IPS-18a (cell line): ENCODE measurements around the gene SF1.

Source experiments
- H3K27ac ChIP-seq: one replicate; pipeline ENCODE4 v1.5.1; 2013; ENCODE audit warnings: low read length
- H3K27me3 ChIP-seq: one replicate; pipeline ENCODE4 v1.6.1; 2013; ENCODE audit warnings: mild to moderate bottlenecking, low read length; ENCODE audit not compliant: control insufficient read depth, insufficient read depth
- H3K36me3 ChIP-seq: one replicate; pipeline ENCODE4 v1.6.1; 2013; ENCODE audit warnings: low read depth, low read length; ENCODE audit not compliant: control insufficient read depth
- H3K4me1 ChIP-seq: one replicate; pipeline ENCODE4 v1.6.1; 2013; ENCODE audit warnings: low read depth, low read length; ENCODE audit not compliant: control insufficient read depth
- H3K4me3 ChIP-seq: one replicate; pipeline ENCODE4 v1.5.1; 2013; ENCODE audit warnings: low read length
- H3K9ac ChIP-seq: one replicate; pipeline ENCODE4 v1.6.1; 2013; ENCODE audit warnings: mild to moderate bottlenecking, low read length, moderate library complexity
- H3K9me3 ChIP-seq: one replicate; pipeline ENCODE4 v1.6.1; 2013; ENCODE audit warnings: low read depth, low read length; ENCODE audit not compliant: control insufficient read depth

The SF1 gene

GRCh38 chr11:64800303-64801157 is 22.2 kb upstream of the SF1 start:
- H3K36me3 ChIP-seq: peaks cover 4% of the 10 kb centered on the region
- H3K9ac ChIP-seq: no peak overlapping the region
- no peaks in the 10 kb centered on the region for H3K9me3 ChIP-seq
- no peak overlapping the region for H3K4me3 ChIP-seq
- peaks cover 7% of the 10 kb centered on the region for H3K4me1 ChIP-seq
- no peak overlapping the region for H3K27ac ChIP-seq
- no peaks in the 10 kb centered on the region for H3K27me3 ChIP-seq

- H3K36me3 ChIP-seq: peaks cover 4% of the 10 kb centered on the region
- peaks cover 7% of the 10 kb centered on the region for H3K4me1 ChIP-seq
- H3K9ac ChIP-seq: no peak overlapping the region
- H3K27me3 ChIP-seq: no peaks in the 10 kb centered on the region
- no peak overlapping the region for H3K4me3 ChIP-seq
- H3K9me3 ChIP-seq: no peaks in the 10 kb centered on the region
- no peak overlapping the region for H3K27ac ChIP-seq
Observed at GRCh38 chr11:64799623-64800302, 21.4 kb upstream of the SF1 start.

GRCh38 chr11:64799256-64799622 is 20.9 kb upstream of the SF1 start:
- H3K27ac ChIP-seq: no peak overlapping the region
- H3K9me3 ChIP-seq: no peaks in the 10 kb centered on the region
- peaks cover 5% of the 10 kb centered on the region for H3K4me1 ChIP-seq
- H3K27me3 ChIP-seq: no peaks in the 10 kb centered on the region
- H3K9ac ChIP-seq: no peak overlapping the region
- no peak overlapping the region for H3K4me3 ChIP-seq
- peaks cover 4% of the 10 kb centered on the region for H3K36me3 ChIP-seq

- no peak overlapping the region for H3K27ac ChIP-seq
- H3K9me3 ChIP-seq: no peaks in the 10 kb centered on the region
- H3K4me1 ChIP-seq: no peaks in the 10 kb centered on the region
- H3K36me3 ChIP-seq: peaks cover 4% of the 10 kb centered on the region
- H3K9ac ChIP-seq: no peak overlapping the region
- no peak overlapping the region for H3K4me3 ChIP-seq
- H3K27me3 ChIP-seq: no peaks in the 10 kb centered on the region
Observed at GRCh38 chr11:64796757-64797541, 18.6 kb upstream of the SF1 start.

- Histone ChIP-seq H3K36me3 (peaks cover 4% of the 10 kb centered on the region), H3K27me3 (no peaks in the 10 kb centered on the region), H3K9me3 (no peaks in the 10 kb centered on the region), H3K4me3 (no peak overlapping the region), H3K9ac (no peak overlapping the region), H3K4me1 (no peaks in the 10 kb centered on the region), H3K27ac (no peak overlapping the region)
Observed at GRCh38 chr11:64796047-64796756, 17.9 kb upstream of the SF1 start.

- Histone ChIP-seq H3K4me1 (no peaks in the 10 kb centered on the region), H3K9ac (no peak overlapping the region), H3K9me3 (no peaks in the 10 kb centered on the region), H3K27ac (no peak overlapping the region), H3K27me3 (no peaks in the 10 kb centered on the region), H3K36me3 (peaks cover 4% of the 10 kb centered on the region), H3K4me3 (no peak overlapping the region)
Observed at GRCh38 chr11:64794526-64794925, 16.2 kb upstream of the SF1 start.

GRCh38 chr11:64793271-64794160 is 15.2 kb upstream of the SF1 start:
- no peaks in the 10 kb centered on the region for H3K4me1 ChIP-seq
- no peak overlapping the region for H3K27ac ChIP-seq
- no peak overlapping the region for H3K4me3 ChIP-seq
- H3K36me3 ChIP-seq: peaks cover 4% of the 10 kb centered on the region
- no peaks in the 10 kb centered on the region for H3K9me3 ChIP-seq
- no peaks in the 10 kb centered on the region for H3K27me3 ChIP-seq
- no peak overlapping the region for H3K9ac ChIP-seq

- H3K4me3 ChIP-seq: no peak overlapping the region
- H3K9ac ChIP-seq: no peak overlapping the region
- no peaks in the 10 kb centered on the region for H3K4me1 ChIP-seq
- no peak overlapping the region for H3K27ac ChIP-seq
- H3K9me3 ChIP-seq: no peaks in the 10 kb centered on the region
- H3K36me3 ChIP-seq: peaks cover 4% of the 10 kb centered on the region
- H3K27me3 ChIP-seq: no peaks in the 10 kb centered on the region
Observed at GRCh38 chr11:64792482-64792881, 14.1 kb upstream of the SF1 start.

- H3K9ac ChIP-seq: no peak overlapping the region
- no peak overlapping the region for H3K27ac ChIP-seq
- no peaks in the 10 kb centered on the region for H3K27me3 ChIP-seq
- H3K4me1 ChIP-seq: no peaks in the 10 kb centered on the region
- H3K36me3 ChIP-seq: peaks cover 4% of the 10 kb centered on the region
- H3K9me3 ChIP-seq: no peaks in the 10 kb centered on the region
- no peak overlapping the region for H3K4me3 ChIP-seq
Observed at GRCh38 chr11:64791781-64792291, 13.5 kb upstream of the SF1 start.

GRCh38 chr11:64790205-64791095 is 12.1 kb upstream of the SF1 start:
- Histone ChIP-seq H3K27ac (no peak overlapping the region), H3K9ac (no peak overlapping the region), H3K36me3 (no peaks in the 10 kb centered on the region), H3K4me3 (no peak overlapping the region), H3K9me3 (no peaks in the 10 kb centered on the region), H3K27me3 (no peaks in the 10 kb centered on the region), H3K4me1 (no peaks in the 10 kb centered on the region)
